Measurements from ENCODE around the gene WASHC2A.
"Not testable (repeated sequence)": the region's sequence is repeated elsewhere in the genome, so short reads cannot be mapped to it uniquely, and the experiment has no call there.

WASHC2A gene

GRCh38 chr10:50075544-50075943 lies 7.8 kb downstream of the WASHC2A start:
- not testable (repeated sequence) for H3K9ac ChIP-seq (ENCODE audit: low read depth, low read length, poor library complexity, severe bottlenecking); H3K27me3 ChIP-seq (ENCODE audit: insufficient read depth, low read length, poor library complexity, severe bottlenecking); H2AFZ ChIP-seq (ENCODE audit: low read length); H3K4me2 ChIP-seq (ENCODE audit: low read depth, low read length, poor library complexity, severe bottlenecking); H4K20me1 ChIP-seq (ENCODE audit: insufficient read depth, low read length, poor library complexity, severe bottlenecking); H3K4me1 ChIP-seq (ENCODE audit: insufficient read depth, low read length, poor library complexity, severe bottlenecking); H3K9me2 ChIP-seq (replicated peaks; ENCODE audit: low read depth, low read length); H3K9me3 ChIP-seq (ENCODE audit: insufficient read depth, low read depth, low read length); H3K36me3 ChIP-seq (ENCODE audit: insufficient read depth, low read length); H3F3A ChIP-seq (ENCODE audit: low read depth); H3K4me3 ChIP-seq (ENCODE audit: low read length, poor library complexity, severe bottlenecking); H3K79me2 ChIP-seq (ENCODE audit: insufficient read depth, low read length)
- TF ChIP-seq, protein P1, sequence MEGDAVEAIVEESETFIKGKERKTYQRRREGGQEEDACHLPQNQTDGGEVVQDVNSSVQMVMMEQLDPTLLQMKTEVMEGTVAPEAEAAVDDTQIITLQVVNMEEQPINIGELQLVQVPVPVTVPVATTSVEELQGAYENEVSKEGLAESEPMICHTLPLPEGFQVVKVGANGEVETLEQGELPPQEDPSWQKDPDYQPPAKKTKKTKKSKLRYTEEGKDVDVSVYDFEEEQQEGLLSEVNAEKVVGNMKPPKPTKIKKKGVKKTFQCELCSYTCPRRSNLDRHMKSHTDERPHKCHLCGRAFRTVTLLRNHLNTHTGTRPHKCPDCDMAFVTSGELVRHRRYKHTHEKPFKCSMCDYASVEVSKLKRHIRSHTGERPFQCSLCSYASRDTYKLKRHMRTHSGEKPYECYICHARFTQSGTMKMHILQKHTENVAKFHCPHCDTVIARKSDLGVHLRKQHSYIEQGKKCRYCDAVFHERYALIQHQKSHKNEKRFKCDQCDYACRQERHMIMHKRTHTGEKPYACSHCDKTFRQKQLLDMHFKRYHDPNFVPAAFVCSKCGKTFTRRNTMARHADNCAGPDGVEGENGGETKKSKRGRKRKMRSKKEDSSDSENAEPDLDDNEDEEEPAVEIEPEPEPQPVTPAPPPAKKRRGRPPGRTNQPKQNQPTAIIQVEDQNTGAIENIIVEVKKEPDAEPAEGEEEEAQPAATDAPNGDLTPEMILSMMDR (conservative IDR thresholded peaks at IDR 0.05; ENCODE audit: low read length) = 0 out of 2 replicates have a peak, but pooled peaks have one; percentile 8

DNA sequence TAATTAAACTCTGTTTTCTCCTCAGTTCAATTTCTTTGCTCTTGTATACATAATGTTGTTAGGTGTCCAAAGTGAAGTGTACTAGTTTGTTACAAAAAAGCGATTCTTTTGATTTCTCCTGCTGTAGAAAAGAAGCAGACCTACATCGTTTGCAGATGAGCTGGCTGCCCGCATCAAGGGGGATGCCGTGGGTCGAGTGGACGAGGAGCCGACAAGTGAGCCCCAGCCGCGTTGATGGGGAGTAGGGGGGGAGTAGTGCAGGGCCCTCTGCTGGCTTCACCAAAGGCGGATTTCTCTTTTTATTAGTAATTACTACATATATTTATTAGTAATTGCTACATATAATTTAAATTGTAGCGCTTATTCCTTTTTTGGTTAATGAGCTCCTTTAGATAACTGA lies 23.6 kb downstream of the WASHC2A start:
- not testable (repeated sequence) for H3K4me1 ChIP-seq (ENCODE audit: insufficient read depth, low read length, poor library complexity, severe bottlenecking); H3K9me2 ChIP-seq (replicated peaks; ENCODE audit: low read depth, low read length); H2AFZ ChIP-seq (ENCODE audit: low read length); H3K9me3 ChIP-seq (ENCODE audit: insufficient read depth, low read depth, low read length); H3K36me3 ChIP-seq (ENCODE audit: insufficient read depth, low read length); H4K20me1 ChIP-seq (ENCODE audit: insufficient read depth, low read length, poor library complexity, severe bottlenecking); H3K4me3 ChIP-seq (ENCODE audit: low read length, poor library complexity, severe bottlenecking); H3K79me2 ChIP-seq (ENCODE audit: insufficient read depth, low read length); H3K27me3 ChIP-seq (ENCODE audit: insufficient read depth, low read length, poor library complexity, severe bottlenecking); H3K9ac ChIP-seq (ENCODE audit: low read depth, low read length, poor library complexity, severe bottlenecking); H3F3A ChIP-seq (ENCODE audit: low read depth); H3K4me2 ChIP-seq (ENCODE audit: low read depth, low read length, poor library complexity, severe bottlenecking)

GRCh38 chr10:50092928-50093327 lies 25.2 kb downstream of the WASHC2A start:
- H3K79me2 ChIP-seq (ENCODE audit: insufficient read depth, low read length); H3K9me3 ChIP-seq (ENCODE audit: insufficient read depth, low read depth, low read length); H3K9ac ChIP-seq (ENCODE audit: low read depth, low read length, poor library complexity, severe bottlenecking); H3F3A ChIP-seq (ENCODE audit: low read depth); H3K27me3 ChIP-seq (ENCODE audit: insufficient read depth, low read length, poor library complexity, severe bottlenecking); H3K4me2 ChIP-seq (ENCODE audit: low read depth, low read length, poor library complexity, severe bottlenecking); H4K20me1 ChIP-seq (ENCODE audit: insufficient read depth, low read length, poor library complexity, severe bottlenecking); H2AFZ ChIP-seq (ENCODE audit: low read length); H3K9me2 ChIP-seq (replicated peaks; ENCODE audit: low read depth, low read length); H3K4me1 ChIP-seq (ENCODE audit: insufficient read depth, low read length, poor library complexity, severe bottlenecking); H3K4me3 ChIP-seq (ENCODE audit: low read length, poor library complexity, severe bottlenecking); H3K36me3 ChIP-seq (ENCODE audit: insufficient read depth, low read length): not testable (repeated sequence)

- not testable (repeated sequence) for H3K4me1 ChIP-seq (ENCODE audit: insufficient read depth, low read length, poor library complexity, severe bottlenecking); H4K20me1 ChIP-seq (ENCODE audit: insufficient read depth, low read length, poor library complexity, severe bottlenecking); H3K9me3 ChIP-seq (ENCODE audit: insufficient read depth, low read depth, low read length); H3K27me3 ChIP-seq (ENCODE audit: insufficient read depth, low read length, poor library complexity, severe bottlenecking); H3K9me2 ChIP-seq (replicated peaks; ENCODE audit: low read depth, low read length); H3K4me3 ChIP-seq (ENCODE audit: low read length, poor library complexity, severe bottlenecking); H2AFZ ChIP-seq (ENCODE audit: low read length); H3K9ac ChIP-seq (ENCODE audit: low read depth, low read length, poor library complexity, severe bottlenecking); H3K4me2 ChIP-seq (ENCODE audit: low read depth, low read length, poor library complexity, severe bottlenecking); H3K79me2 ChIP-seq (ENCODE audit: insufficient read depth, low read length); H3K36me3 ChIP-seq (ENCODE audit: insufficient read depth, low read length); H3F3A ChIP-seq (ENCODE audit: low read depth)
Observed at GRCh38 chr10:50094630-50095029, 26.9 kb downstream of the WASHC2A start.

GRCh38 chr10:50095402-50095801 lies 27.6 kb downstream of the WASHC2A start:
- H3K9me3 ChIP-seq (ENCODE audit: insufficient read depth, low read depth, low read length); H3K4me1 ChIP-seq (ENCODE audit: insufficient read depth, low read length, poor library complexity, severe bottlenecking); H3K4me2 ChIP-seq (ENCODE audit: low read depth, low read length, poor library complexity, severe bottlenecking); H3K79me2 ChIP-seq (ENCODE audit: insufficient read depth, low read length); H4K20me1 ChIP-seq (ENCODE audit: insufficient read depth, low read length, poor library complexity, severe bottlenecking); H3K9ac ChIP-seq (ENCODE audit: low read depth, low read length, poor library complexity, severe bottlenecking); H3F3A ChIP-seq (ENCODE audit: low read depth); H3K9me2 ChIP-seq (replicated peaks; ENCODE audit: low read depth, low read length); H2AFZ ChIP-seq (ENCODE audit: low read length); H3K4me3 ChIP-seq (ENCODE audit: low read length, poor library complexity, severe bottlenecking); H3K36me3 ChIP-seq (ENCODE audit: insufficient read depth, low read length); H3K27me3 ChIP-seq (ENCODE audit: insufficient read depth, low read length, poor library complexity, severe bottlenecking): not testable (repeated sequence)

DNA sequence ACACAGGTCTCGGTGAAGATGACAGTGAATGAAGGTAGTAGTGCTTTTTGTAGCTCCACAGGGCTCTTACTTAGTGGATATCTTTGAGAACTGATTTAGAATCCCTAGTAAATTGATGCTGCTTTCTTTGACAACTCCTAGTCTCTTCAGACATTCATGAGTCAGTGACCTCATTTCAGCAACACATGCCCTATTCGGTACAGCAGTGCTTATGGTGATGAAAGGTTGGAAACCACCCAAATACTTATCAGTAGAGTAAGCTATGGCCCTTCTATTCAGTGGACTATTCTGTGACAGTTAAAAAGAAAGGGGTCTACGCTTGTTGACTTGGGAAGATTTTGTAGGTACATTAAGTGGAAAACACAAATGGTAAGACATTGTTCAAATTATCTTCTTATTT lies 29.0 kb downstream of the WASHC2A start:
- not testable (repeated sequence) for H3F3A ChIP-seq (ENCODE audit: low read depth); H3K9me2 ChIP-seq (replicated peaks; ENCODE audit: low read depth, low read length)

DNA sequence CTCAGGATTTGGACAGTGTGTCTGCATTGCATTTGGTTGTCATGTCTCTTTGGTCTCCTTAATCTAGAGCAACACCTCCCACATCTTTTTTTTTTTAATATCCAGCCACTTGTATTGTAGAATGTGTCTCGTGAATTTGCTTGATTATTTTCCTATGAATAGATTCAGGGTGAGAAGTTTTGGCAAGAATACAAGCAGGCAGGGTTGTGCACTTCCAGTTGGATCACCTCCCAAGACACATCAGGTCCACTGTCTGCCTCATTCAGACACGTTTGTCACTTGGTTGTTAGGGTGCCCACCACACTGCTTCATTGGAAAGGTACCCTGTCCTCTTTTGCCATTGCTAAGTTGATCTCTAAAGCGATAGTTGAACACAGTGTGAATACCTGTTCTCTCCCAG lies 30.9 kb downstream of the WASHC2A start:
- not testable (repeated sequence) for H3K9ac ChIP-seq (ENCODE audit: low read depth, low read length, poor library complexity, severe bottlenecking); H3K4me1 ChIP-seq (ENCODE audit: insufficient read depth, low read length, poor library complexity, severe bottlenecking)

More for the DNA sequence above, 29.0 kb downstream of the WASHC2A start:
- not testable (repeated sequence) for H3K4me2 ChIP-seq (ENCODE audit: low read depth, low read length, poor library complexity, severe bottlenecking); H4K20me1 ChIP-seq (ENCODE audit: insufficient read depth, low read length, poor library complexity, severe bottlenecking); H3K9ac ChIP-seq (ENCODE audit: low read depth, low read length, poor library complexity, severe bottlenecking); H3K27me3 ChIP-seq (ENCODE audit: insufficient read depth, low read length, poor library complexity, severe bottlenecking); H3K36me3 ChIP-seq (ENCODE audit: insufficient read depth, low read length); H3K79me2 ChIP-seq (ENCODE audit: insufficient read depth, low read length); H3K4me3 ChIP-seq (ENCODE audit: low read length, poor library complexity, severe bottlenecking); H3K4me1 ChIP-seq (ENCODE audit: insufficient read depth, low read length, poor library complexity, severe bottlenecking); H2AFZ ChIP-seq (ENCODE audit: low read length); H3K9me3 ChIP-seq (ENCODE audit: insufficient read depth, low read depth, low read length)

More for the DNA sequence above, 30.9 kb downstream of the WASHC2A start:
- not testable (repeated sequence) for H2AFZ ChIP-seq (ENCODE audit: low read length); H3K27me3 ChIP-seq (ENCODE audit: insufficient read depth, low read length, poor library complexity, severe bottlenecking); H3F3A ChIP-seq (ENCODE audit: low read depth); H3K9me3 ChIP-seq (ENCODE audit: insufficient read depth, low read depth, low read length); H4K20me1 ChIP-seq (ENCODE audit: insufficient read depth, low read length, poor library complexity, severe bottlenecking); H3K9me2 ChIP-seq (replicated peaks; ENCODE audit: low read depth, low read length); H3K36me3 ChIP-seq (ENCODE audit: insufficient read depth, low read length); H3K4me3 ChIP-seq (ENCODE audit: low read length, poor library complexity, severe bottlenecking); H3K4me2 ChIP-seq (ENCODE audit: low read depth, low read length, poor library complexity, severe bottlenecking); H3K79me2 ChIP-seq (ENCODE audit: insufficient read depth, low read length)
